Activated CD8-positive, alpha-beta memory T cell treated with anti-CD3 and anti-CD28 coated beads, Interleukin-2, amount 50 U/mL, for 4 hours (primary cell): Measurements from ENCODE around the gene VGLL3.

Experiments used
- DNase-seq: peaks from one replicate; pipeline ENCODE4 v3.0.0-alpha.2; 2020

The VGLL3 gene

DNA sequence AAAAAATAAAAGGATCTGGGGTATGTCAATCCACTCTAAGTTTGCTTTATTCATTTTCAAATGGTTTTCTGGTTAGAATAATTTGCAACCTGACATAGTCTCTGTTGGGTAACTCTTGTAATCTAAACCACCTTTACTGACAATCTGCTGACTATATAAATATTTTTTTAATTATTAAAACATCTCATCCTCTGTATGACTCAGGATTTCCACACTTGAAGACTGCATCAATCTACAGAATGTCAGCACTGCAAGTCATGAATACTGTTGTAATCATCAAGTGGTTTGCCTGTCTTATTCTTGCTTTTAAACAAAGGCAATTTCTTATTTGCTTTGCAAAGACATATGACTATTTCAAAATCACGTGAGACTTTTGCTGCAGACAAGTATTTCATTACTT lies 42.1 kb downstream of the VGLL3 start:
- DNase-seq: no peak

DNA sequence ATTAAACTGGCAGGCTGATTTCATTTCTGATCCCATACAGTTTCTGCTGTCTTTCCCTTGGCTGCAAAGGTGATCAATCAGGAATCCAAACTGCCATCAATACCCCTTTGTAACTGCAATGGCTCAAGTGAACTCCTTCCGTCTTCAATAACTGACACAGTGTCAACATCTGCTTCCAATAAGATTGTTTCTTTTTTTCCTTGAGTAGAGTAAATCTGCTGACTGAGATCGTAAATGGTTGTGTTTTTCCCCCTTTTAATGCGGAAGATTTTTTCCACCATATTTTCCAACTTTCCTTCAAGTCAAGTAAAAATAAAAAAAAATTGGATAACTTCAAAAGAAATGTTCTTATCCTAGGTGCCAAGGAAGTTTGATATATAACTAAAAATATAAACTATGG lies 48.7 kb downstream of the VGLL3 start:
- no peak for DNase-seq

DNA sequence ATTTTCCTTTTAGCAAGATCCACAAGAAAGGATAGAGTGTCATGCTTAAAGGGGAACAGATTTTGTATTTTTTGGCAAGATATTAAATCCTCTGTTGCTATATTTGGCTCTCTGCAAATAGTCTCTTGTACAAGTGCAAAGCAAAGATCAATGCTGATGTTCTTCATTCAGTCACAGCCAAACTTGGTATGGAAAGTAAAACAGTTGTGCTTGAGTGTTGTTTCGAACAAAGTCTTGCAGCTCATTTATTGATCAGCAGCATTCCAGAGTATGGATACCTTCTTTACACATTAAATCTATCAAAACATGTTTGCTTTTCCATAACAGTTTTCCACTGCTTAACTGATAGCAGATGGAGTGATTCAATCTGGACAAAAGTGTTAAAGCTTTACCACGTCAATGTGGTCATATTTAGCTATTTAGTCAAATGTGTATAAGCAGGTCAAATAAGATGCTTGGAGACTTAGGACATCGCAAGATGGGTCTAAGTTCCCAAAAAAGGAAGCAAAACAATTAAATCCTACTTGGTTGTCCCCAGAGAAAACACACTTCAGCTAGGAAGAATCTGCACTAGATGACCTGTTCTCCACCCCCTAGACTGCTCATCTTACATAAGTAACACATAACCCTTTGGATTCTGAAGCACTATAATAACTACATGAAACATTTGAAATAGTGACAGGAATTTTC lies 52.4 kb downstream of the VGLL3 start:
- no peak for DNase-seq

DNA sequence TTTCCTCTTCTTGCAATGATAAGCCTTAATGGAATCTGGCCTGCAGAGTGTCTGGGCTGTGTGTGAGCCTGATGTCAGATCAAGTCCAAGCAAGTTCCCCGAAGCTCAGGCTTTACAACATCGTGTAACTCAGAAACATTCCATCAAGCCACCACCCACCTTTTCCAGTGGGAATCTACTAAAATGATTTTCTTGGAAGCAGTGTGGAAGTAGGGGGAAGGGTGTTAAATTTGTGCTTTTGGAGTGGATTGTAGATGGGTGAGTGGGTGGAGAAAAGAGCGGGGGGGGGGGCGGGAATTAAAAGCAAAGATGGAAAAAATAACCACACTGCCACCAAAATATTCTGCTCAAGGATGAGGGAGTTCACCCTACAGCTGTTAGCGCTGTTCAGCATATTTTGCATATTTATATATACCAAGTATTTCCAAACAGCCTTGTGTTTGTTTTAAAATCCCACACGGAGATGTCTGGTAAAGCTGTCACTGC lies 53.6 kb downstream of the VGLL3 start:
- no peak for DNase-seq

DNA sequence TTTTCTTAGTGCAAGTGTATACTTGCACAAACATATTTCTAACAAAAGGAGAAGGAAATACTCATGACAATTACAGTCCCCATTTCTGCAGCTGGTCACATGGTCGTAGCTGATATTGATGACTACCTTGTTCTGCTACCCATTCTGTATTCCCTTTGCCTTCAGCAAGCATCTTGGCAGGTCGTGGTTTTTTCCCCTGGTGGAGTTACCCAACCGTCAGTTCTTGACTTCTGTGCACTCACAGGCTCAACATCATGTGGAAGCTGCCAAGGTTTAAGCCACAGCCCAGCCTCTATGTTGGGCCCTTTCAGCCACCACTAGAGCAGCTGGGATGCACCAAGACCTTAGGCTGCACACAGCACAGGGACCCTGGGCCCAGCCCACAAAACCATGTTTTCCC lies 56.1 kb downstream of the VGLL3 start:
- DNase-seq: no peak

DNA sequence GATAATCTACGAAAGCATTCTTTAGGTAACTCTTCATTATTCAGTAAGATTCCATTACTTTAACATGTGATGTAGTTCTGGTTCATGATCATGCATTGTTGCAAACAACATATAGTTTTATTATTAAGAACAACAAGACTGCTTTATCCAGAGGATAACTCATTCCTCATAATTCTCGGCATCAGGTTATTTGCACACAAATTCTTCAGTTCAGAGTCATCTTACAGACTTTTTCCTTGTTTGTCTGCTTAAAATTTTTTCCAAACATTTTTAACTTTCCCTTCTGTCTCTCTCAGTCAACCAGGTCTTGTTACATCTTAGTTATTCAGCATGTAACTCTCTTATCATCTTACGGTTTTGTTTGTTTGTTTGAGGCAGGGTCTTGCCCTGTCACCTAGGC lies 60.1 kb downstream of the VGLL3 start:
- no peak for DNase-seq

DNA sequence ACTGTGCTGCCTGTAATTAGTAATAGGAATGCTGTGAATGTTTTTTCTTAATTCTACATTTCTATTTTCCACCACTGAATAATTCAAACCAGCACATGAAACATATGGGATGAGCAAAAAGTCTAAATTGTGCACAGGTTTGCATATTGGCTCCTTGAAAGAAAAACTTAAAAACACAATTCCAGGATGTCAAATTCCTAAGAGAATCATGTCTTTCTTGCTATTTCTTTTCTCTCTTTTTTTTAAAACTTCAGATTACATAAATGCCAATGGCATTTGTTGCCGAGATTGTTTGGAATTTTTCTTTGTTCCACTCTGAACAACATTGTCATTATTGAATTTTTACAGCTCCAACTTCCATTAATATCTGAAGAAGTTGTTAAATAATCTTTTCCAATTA lies 60.8 kb downstream of the VGLL3 start:
- no peak for DNase-seq

DNA sequence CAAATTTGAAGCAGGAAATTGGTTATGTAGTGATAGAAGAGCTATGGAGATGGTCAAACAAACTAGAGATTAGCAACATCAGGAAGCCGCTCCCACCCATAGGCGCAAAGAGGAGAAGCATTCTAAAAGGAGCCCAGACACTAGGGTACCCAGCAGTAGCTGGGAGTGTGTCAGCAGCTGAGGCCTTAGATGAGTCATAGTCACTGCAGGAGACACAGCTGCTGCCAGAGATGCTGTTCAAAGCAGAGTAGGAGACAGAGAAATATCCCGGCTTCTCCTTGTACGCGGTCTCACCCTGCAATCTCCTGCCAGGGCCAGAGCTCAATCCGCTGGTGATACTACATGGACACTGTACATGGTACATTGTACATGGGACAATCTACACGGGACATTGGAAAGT lies 61.9 kb downstream of the VGLL3 start:
- no peak for DNase-seq

DNA sequence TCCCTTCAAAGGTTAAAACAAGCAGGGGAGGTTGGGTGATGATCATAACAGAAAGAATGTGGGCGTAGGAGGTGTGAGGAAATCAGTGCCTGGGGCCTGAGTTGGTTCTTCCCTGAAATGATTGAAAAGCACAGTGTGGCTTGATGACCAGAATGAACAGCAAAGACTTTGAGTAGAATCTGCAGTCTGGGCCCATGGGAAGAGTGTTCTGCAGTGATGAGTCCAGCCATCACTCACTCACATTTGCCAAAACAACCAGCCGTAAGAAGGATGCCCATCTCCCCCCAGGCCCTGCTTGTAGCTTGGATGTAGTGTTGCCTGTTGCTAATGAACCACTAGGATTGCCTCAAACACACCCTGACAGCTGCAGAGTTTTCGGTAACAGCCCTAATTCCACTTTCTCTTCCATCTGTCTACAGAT lies 67.9 kb downstream of the VGLL3 start:
- DNase-seq: no peak

DNA sequence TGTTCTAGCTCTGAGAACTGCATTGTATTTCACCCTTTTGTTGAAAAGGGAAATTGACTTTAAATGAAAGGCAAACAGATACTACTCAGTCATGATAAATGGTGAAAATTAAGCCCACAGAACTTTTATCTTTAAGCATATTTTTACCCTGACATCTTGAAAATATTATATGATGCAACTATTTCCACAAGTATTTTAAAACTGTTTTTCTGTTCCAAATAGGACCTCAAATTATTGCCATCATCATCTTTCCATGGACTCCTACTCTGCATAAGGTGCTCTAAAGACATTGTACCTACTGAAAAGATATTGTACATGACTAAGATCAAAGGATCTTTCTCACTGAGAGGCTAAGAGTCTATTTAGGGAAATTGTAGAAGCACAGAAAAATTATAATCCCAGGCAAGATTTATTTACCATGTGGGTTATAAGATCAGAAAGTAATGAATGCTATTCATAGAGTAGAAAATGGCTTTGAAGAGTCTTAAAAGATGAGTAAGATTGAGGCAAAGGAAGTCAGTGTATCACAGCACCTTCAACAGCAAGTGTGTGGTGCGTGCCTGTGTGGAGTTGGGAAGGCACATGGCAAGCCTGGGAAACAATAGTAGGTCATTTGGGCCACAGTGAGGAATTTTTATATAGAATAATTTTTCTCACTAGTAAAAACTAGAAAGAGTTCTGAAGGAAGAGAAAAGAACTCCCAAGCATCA lies 68.8 kb downstream of the VGLL3 start:
- no peak for DNase-seq

DNA sequence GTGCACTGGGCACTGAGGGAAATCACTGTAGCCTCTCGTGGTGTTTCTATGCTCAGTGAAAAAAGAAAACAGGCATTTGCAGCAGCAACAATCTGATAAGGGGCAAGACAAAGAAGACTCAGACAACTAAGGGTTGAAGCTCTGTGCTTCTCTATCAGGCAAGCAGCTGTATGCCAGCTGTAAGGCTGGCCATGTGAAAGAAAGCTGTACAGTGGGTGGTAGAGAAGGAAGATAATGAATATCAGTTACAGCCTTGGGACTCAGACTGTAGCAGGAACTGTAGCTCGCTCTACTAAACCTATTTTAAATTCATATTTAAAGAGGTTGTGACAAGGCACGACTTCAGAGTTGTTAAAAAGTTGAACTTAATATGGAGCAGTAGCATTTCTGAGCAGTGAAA lies 76.3 kb downstream of the VGLL3 start:
- no peak for DNase-seq

DNA sequence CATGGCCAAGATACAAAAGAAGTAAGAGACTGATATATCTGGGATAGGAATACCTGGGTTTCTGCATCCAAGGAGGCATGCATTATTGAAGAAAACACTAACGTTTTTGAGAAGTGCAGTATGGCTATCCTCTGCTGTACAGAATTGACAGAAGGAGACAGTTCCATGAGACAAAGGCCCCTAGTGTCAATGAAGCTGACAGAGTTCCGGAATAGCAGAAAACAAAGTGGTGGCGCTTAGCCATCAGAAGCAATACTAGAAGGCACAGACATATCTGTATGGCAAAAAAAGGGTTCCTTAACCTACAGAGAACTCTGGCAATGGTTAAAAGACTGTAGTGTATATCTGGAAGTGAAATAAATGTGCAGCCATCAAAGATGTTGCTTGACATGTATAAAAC lies 77.8 kb downstream of the VGLL3 start:
- no peak for DNase-seq

DNA sequence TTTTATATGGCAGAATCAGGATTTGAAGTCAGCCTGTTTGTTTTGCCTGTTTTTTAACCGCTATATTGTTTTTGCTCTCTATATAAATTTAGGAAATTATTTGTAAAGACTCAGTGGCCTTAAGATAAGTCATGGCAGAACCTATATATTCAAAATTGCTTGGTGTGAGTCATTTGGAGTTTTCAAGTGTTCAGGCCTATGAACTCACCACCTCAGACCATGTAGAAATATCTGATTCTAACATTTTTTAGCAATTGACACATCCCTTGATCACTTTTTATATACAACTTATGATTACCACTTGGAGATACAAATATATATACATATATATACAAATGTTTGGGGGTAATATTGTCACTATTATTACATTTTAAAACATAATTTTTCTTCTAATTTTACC lies 95.7 kb downstream of the VGLL3 start:
- no peak for DNase-seq

DNA sequence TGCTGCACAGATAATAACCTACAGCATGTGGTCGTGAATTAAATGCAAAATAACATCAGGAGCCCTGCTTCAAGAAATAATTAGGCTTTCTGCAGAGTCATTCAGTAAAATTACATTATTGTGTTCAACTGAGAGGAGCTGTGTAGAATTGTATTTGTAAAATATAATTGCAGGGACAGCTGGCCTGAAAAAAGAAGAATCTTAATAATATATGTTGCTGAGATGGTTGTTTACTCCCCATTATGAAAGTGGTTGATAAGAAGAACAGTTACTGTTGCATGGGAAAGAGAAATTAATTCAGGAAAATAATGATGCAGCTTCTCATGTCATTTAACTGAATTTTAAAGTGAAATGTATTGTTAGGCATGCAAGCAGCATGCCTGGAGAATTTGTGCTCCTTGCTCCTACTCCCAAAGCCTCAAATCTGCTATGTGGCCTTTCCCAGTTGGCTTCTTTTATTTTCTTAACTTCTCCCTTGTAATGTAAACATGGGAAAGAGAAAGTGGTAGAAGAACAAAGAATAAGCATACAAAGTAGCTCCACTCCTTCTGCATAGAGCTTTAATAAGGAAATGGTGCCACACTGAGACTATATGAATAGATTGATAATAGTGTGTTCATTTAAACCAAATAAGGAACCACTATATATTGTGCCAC lies 100.1 kb downstream of the VGLL3 start:
- no peak for DNase-seq
